Mammary epithelial cell (primary cell): ENCODE measurements around the gene WNT5B.

ENCODE experiments used
- EZH2 ChIP-seq: IDR thresholded peaks from 2 replicates; pipeline ENCODE4 v1.6.1; 2012; ENCODE audit warnings: low read length, inconsistent platforms, borderline replicate concordance
- TF ChIP-seq, protein P1 (sequence below), 2 donors: IDR thresholded peaks in 1 of 2; conservative IDR thresholded peaks in 1 of 2; 2 replicates each; pipeline ENCODE4 v1.5.1; 2011 to 2012; ENCODE audit warnings: inconsistent platforms in 2 of 2, low read length in 2 of 2, mild to moderate bottlenecking in 2 of 2, control low read depth in 1 of 2, low read depth in 1 of 2; ENCODE audit not compliant: insufficient read depth in 1 of 2; ENCODE audit errors: extremely low read depth in 1 of 2

- TF ChIP-seq, protein P1, sequence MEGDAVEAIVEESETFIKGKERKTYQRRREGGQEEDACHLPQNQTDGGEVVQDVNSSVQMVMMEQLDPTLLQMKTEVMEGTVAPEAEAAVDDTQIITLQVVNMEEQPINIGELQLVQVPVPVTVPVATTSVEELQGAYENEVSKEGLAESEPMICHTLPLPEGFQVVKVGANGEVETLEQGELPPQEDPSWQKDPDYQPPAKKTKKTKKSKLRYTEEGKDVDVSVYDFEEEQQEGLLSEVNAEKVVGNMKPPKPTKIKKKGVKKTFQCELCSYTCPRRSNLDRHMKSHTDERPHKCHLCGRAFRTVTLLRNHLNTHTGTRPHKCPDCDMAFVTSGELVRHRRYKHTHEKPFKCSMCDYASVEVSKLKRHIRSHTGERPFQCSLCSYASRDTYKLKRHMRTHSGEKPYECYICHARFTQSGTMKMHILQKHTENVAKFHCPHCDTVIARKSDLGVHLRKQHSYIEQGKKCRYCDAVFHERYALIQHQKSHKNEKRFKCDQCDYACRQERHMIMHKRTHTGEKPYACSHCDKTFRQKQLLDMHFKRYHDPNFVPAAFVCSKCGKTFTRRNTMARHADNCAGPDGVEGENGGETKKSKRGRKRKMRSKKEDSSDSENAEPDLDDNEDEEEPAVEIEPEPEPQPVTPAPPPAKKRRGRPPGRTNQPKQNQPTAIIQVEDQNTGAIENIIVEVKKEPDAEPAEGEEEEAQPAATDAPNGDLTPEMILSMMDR (conservative IDR thresholded peaks at IDR 0.05 in 1 of 2, IDR thresholded peaks at IDR 0.05 in 1 of 2; ENCODE audit: extremely low read depth in 1 of 2, insufficient read depth in 1 of 2, low read depth in 1 of 2, low read length in 2 of 2), result no peak
- TF ChIP-seq EZH2, result no peak
These were observed 38.6 kb upstream of the WNT5B start for GRCh38 chr12:1590221-1590979.
